Germinal center (tissue), 1 donor: ENCODE measurements around the gene UPK3BL1.
"Not testable (repeated sequence)": the region's sequence is repeated elsewhere in the genome, so short reads cannot be mapped to it uniquely, and the experiment has no call there.

Source experiments
- DNase-seq: peaks from one replicate; pipeline ENCODE4 v3.0.0; 2012; ENCODE audit warnings: mixed read lengths, low spot score

UPK3BL1 gene

GRCh38 chr7:102642691-102643090 is at the start of gene UPK3BL1:
UPK3BL1 (minus strand) TSS chr7:102642791; CDS start chr7:102642741, 50 bp downstream.
- DNase-seq: not testable (repeated sequence)

GRCh38 chr7:102690602-102691001 is 48.0 kb upstream of the UPK3BL1 start:
- DNase-seq: not testable (repeated sequence)

GRCh38 chr7:102689436-102690282 is 47.1 kb upstream of the UPK3BL1 start:
- DNase-seq: not testable (repeated sequence)

- not testable (repeated sequence) for DNase-seq
Measured at GRCh38 chr7:102688299-102689036, 45.9 kb upstream of the UPK3BL1 start.

- DNase-seq: not testable (repeated sequence)
Measured at GRCh38 chr7:102682560-102682959, 40.0 kb upstream of the UPK3BL1 start.

GRCh38 chr7:102680780-102681179 is 38.2 kb upstream of the UPK3BL1 start:
- not testable (repeated sequence) for DNase-seq

- not testable (repeated sequence) for DNase-seq
Measured at GRCh38 chr7:102675545-102675944, 33.0 kb upstream of the UPK3BL1 start.

- not testable (repeated sequence) for DNase-seq
Measured at GRCh38 chr7:102673447-102674067, 31.0 kb upstream of the UPK3BL1 start.

GRCh38 chr7:102671956-102672307 is 29.3 kb upstream of the UPK3BL1 start:
- DNase-seq: not testable (repeated sequence)

- peak; percentile 91 for DNase-seq
Measured at GRCh38 chr7:102671166-102671955, 28.8 kb upstream of the UPK3BL1 start, which contains the start of gene POLR2J2. POLR2J2 (minus strand) TSS chr7:102671663; CDS start chr7:102671601, 62 bp downstream.

- DNase-seq: not testable (repeated sequence)
Measured at GRCh38 chr7:102667523-102667922, 24.9 kb upstream of the UPK3BL1 start.

- not testable (repeated sequence) for DNase-seq
Measured at GRCh38 chr7:102666850-102667249, 24.3 kb upstream of the UPK3BL1 start.

- DNase-seq: not testable (repeated sequence)
Measured at GRCh38 chr7:102664765-102665164, 22.2 kb upstream of the UPK3BL1 start.

- DNase-seq: not testable (repeated sequence)
Measured at GRCh38 chr7:102649924-102650323, 7.3 kb upstream of the UPK3BL1 start, which contains the start of gene SPDYE2B. SPDYE2B (plus strand) TSS chr7:102650319; CDS start chr7:102652349, 2,030 bp downstream.

- not testable (repeated sequence) for DNase-seq
Measured at GRCh38 chr7:102647813-102648212, 5.2 kb upstream of the UPK3BL1 start.

GRCh38 chr7:102643404-102643803 is 813 bp upstream of the UPK3BL1 start:
- not testable (repeated sequence) for DNase-seq

GRCh38 chr7:102638848-102639247 is 3.7 kb downstream of the UPK3BL1 start:
- DNase-seq: not testable (repeated sequence)

GRCh38 chr7:102636956-102637355 is 5.6 kb downstream of the UPK3BL1 start:
- not testable (repeated sequence) for DNase-seq

- DNase-seq: not testable (repeated sequence)
Measured at GRCh38 chr7:102635354-102635753, 7.2 kb downstream of the UPK3BL1 start.

GRCh38 chr7:102634299-102634698 is 8.3 kb downstream of the UPK3BL1 start:
- DNase-seq: not testable (repeated sequence)

GRCh38 chr7:102630622-102631021 is 12.0 kb downstream of the UPK3BL1 start:
- not testable (repeated sequence) for DNase-seq
